Memory B cell (primary cell): ENCODE data around the gene ISOC1.

Source experiments
- ATAC-seq: fragments of 150-1000 bp; cut with Tn5 transposase; 2 replicates; pipeline ENCODE4 v1.10.0; 2021; ENCODE audit warnings: low read depth, mild to moderate bottlenecking, moderate library complexity
- DNase-seq, 2 donors: peaks; one replicate each; pipeline ENCODE4 v3.0.0; 2022; ENCODE audit warnings: low spot score in 2 of 2
- H3K27ac Mint-ChIP-seq: one replicate; pipeline ENCODE4 v1.8.0; 2022; ENCODE audit warnings: mild to moderate bottlenecking, moderate library complexity, mixed read lengths
- H3K27me3 Mint-ChIP-seq: one replicate; pipeline ENCODE4 v1.8.0; 2022; ENCODE audit warnings: mixed read lengths
- H3K36me3 Mint-ChIP-seq: one replicate; pipeline ENCODE4 v1.8.0; 2022; ENCODE audit warnings: mild to moderate bottlenecking, mixed read lengths
- H3K4me1 Mint-ChIP-seq: one replicate; pipeline ENCODE4 v1.8.0; 2022; ENCODE audit warnings: mixed read lengths
- H3K4me3 Mint-ChIP-seq: one replicate; pipeline ENCODE4 v1.8.0; 2022; ENCODE audit warnings: mild to moderate bottlenecking, moderate library complexity, mixed read lengths
- H3K9me3 Mint-ChIP-seq: one replicate; pipeline ENCODE4 v1.8.0; 2022; ENCODE audit warnings: mixed read lengths

The ISOC1 gene

DNA sequence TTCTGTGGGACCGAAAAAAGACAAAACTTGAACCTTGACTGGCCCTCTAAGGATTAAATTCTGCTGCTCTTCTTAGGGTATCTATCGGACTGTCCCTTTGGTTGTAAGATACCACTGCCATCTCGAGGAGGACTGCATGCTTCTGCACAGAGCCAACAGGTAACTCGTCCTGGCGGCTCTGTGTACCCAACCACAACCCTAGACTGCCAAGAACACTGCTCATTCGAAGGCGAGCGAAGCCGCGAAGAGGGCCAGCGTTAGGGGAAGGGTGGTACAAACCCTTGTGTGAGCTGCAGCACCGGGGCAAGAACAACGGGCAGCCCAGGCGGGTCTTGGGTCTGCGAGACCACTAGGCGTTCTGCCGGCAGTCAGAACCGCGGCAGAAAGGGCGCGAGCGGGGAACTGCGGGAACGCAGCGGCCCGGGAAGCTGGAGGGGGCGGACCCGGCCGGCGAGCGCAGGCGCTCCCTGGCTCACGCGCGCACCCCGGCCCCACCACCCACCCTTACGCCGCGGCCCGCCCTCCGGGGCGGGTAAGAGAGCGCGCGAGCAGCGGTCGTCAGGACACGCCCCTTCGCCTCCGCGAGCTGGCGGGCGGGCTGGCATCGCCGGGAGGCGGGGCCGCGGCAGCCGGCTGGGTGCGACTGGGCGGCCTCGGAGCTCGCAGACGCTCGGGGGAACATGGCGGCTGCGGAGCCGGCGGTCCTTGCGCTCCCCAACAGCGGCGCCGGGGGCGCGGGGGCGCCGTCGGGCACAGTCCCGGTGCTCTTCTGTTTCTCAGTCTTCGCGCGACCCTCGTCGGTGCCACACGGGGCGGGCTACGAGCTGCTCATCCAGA lies at the start of gene ISOC1:
TSS of gene ISOC1 (plus strand) at position 663 of the 837 bp plus-strand sequence. CDS start at position 681, 18 bp downstream.
- Mint-ChIP-seq H3K9me3 (no peaks in the 10 kb centered on the region), H3K4me3 (peak within 1 kb of the TSS; percentile 89), H3K4me1 (peaks cover 17% of the 10 kb centered on the region), H3K36me3 (no peaks in the 10 kb centered on the region), H3K27me3 (peaks cover 2% of the 10 kb centered on the region), H3K27ac (peak within 1 kb of the TSS; percentile 64)
- ATAC-seq (peak; percentile 87), DNase-seq (peak; percentile 86 to 89)

- ATAC-seq = no peak
These were observed 48.4 kb upstream of the ISOC1 start for GRCh38 chr5:129046151-129046550.

GRCh38 chr5:129048509-129048908 lies 46.0 kb upstream of the ISOC1 start:
- H3K36me3 Mint-ChIP-seq = no peaks in the 10 kb centered on the region
- no peak overlapping the region for H3K4me3 Mint-ChIP-seq
- DNase-seq (no peak), ATAC-seq (no peak)
- H3K9me3 Mint-ChIP-seq = peaks cover 7% of the 10 kb centered on the region
- H3K27me3 Mint-ChIP-seq = peaks cover 2% of the 10 kb centered on the region
- no peaks in the 10 kb centered on the region for H3K4me1 Mint-ChIP-seq
- no peak overlapping the region for H3K27ac Mint-ChIP-seq

More at GRCh38 chr5:129046151-129046550, 48.4 kb upstream of the ISOC1 start:
- no peaks in the 10 kb centered on the region for H3K36me3 Mint-ChIP-seq
- H3K27ac Mint-ChIP-seq = no peak overlapping the region
- H3K27me3 Mint-ChIP-seq = peaks cover under 1% of the 10 kb centered on the region
- no peak overlapping the region for H3K4me3 Mint-ChIP-seq
- DNase-seq = no peak
- H3K9me3 Mint-ChIP-seq = peaks cover 9% of the 10 kb centered on the region
- H3K4me1 Mint-ChIP-seq = no peaks in the 10 kb centered on the region

DNA sequence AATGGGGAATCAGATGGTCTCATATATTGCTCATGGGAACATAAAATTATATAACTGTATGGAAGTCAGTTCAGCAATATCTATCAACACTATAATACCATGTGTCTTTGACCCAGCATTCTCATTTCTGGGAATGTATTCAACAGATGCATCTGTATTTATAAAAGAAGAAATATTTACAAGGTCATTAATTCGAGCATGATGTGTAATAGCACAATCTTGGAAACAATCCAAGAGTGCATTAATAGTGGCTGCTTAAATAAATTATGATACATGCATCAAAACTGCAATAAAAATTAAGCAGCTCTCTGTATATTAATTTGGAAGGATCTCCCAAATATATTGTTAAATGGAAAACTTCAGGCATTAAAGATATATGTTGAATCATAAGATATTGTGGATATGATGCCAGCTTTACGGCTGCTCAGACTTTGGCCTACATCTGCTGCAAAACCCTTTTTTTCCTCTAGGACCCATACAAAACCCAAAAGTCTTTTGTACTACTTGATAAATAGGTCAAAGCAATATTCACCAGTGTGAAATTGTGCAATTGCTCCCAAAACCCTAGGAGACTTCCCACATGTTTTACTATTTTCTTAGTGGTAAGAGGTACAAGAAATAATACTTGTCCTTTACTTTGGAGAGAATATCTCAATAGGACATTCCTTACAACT lies 45.3 kb upstream of the ISOC1 start:
- Mint-ChIP-seq H3K9me3 (peaks cover 6% of the 10 kb centered on the region), H3K27ac (no peak overlapping the region), H3K36me3 (no peaks in the 10 kb centered on the region), H3K4me1 (no peaks in the 10 kb centered on the region), H3K4me3 (no peak overlapping the region), H3K27me3 (peaks cover 2% of the 10 kb centered on the region)
- DNase-seq (no peak), ATAC-seq (no peak)

- H3K27me3 Mint-ChIP-seq = peaks cover 2% of the 10 kb centered on the region
- H3K36me3 Mint-ChIP-seq = no peaks in the 10 kb centered on the region
- no peaks in the 10 kb centered on the region for H3K4me1 Mint-ChIP-seq
- H3K9me3 Mint-ChIP-seq = no peaks in the 10 kb centered on the region
- no peak overlapping the region for H3K27ac Mint-ChIP-seq
- no peak for DNase-seq
- ATAC-seq = no peak
- H3K4me3 Mint-ChIP-seq = no peak overlapping the region
These were observed 43.3 kb upstream of the ISOC1 start for GRCh38 chr5:129051283-129051682.

GRCh38 chr5:129053438-129053837 lies 41.1 kb upstream of the ISOC1 start:
- no peak overlapping the region for H3K27ac Mint-ChIP-seq
- DNase-seq = no peak
- H3K27me3 Mint-ChIP-seq = peaks cover 2% of the 10 kb centered on the region
- no peaks in the 10 kb centered on the region for H3K4me1 Mint-ChIP-seq
- peaks cover 6% of the 10 kb centered on the region for H3K9me3 Mint-ChIP-seq
- no peaks in the 10 kb centered on the region for H3K36me3 Mint-ChIP-seq
- no peak overlapping the region for H3K4me3 Mint-ChIP-seq
- ATAC-seq = no peak

- H3K9me3 Mint-ChIP-seq = peaks cover 6% of the 10 kb centered on the region
- H3K27me3 Mint-ChIP-seq = peaks cover 1% of the 10 kb centered on the region
- DNase-seq (no peak), ATAC-seq (no peak)
- no peaks in the 10 kb centered on the region for H3K4me1 Mint-ChIP-seq
- no peak overlapping the region for H3K27ac Mint-ChIP-seq
- no peaks in the 10 kb centered on the region for H3K36me3 Mint-ChIP-seq
- no peak overlapping the region for H3K4me3 Mint-ChIP-seq
These were observed 37.2 kb upstream of the ISOC1 start for GRCh38 chr5:129057329-129057728.

- Mint-ChIP-seq H3K4me3 (no peak overlapping the region), H3K4me1 (no peaks in the 10 kb centered on the region), H3K27ac (no peak overlapping the region), H3K27me3 (peaks cover 1% of the 10 kb centered on the region), H3K36me3 (no peaks in the 10 kb centered on the region), H3K9me3 (peaks cover 5% of the 10 kb centered on the region)
- ATAC-seq = no peak
- DNase-seq = no peak
These were observed 32.7 kb upstream of the ISOC1 start for GRCh38 chr5:129061849-129062248.

DNA sequence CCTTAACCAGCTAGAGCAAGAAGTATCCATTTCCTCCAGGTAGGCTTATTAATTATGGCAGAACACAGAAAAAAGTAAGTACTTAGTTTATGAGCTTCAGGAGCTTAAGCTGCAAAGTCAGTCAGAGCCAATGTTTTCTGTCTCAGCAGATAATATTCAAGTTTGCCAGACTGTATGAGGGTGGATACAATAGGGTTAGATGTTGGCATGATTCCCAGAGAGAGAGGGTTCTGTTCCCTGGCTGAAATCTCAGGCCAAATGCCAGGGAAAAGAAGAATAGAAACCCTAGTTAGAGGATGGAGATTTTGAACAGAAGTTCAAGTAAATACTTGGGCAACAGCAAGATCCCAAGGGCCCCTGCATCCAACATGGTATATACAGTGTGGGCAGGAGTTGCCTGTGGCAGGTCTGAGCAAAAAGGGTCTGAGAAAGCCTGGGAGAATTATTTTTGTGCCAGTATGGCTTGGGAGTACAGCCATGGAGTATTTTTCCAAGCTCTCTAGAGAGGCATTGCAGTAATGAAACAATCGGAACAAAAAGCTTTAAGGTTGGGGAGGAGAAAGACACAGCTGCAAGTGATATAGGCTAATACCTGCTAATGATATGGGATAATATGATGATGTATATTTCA lies 31.0 kb upstream of the ISOC1 start:
- Mint-ChIP-seq H3K27me3 (peaks cover 1% of the 10 kb centered on the region), H3K36me3 (no peaks in the 10 kb centered on the region), H3K4me1 (no peaks in the 10 kb centered on the region), H3K27ac (no peak overlapping the region), H3K4me3 (no peak overlapping the region), H3K9me3 (no peaks in the 10 kb centered on the region)
- DNase-seq (no peak), ATAC-seq (no peak)

DNA sequence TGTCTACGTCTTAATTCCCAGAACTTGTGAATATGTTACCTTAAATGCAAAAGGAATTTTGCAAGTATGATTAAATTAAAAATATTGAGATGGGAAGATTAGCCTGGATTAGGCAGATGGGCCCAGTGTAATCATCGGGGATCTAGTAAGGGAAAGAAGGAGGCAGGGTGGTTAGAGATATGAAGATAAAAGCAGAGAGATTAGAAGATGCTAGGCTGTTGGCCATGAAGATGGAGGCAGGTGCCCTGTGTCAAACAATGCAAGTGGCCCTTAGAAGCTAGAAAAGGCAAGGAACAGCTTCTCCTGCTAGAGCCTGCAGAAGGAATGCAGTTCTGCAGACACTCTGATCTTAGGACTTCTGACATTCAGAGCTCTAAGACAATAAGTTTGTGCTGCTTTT lies 28.8 kb upstream of the ISOC1 start:
- no peak overlapping the region for H3K4me3 Mint-ChIP-seq
- H3K9me3 Mint-ChIP-seq = no peaks in the 10 kb centered on the region
- no peaks in the 10 kb centered on the region for H3K4me1 Mint-ChIP-seq
- no peak overlapping the region for H3K27ac Mint-ChIP-seq
- no peaks in the 10 kb centered on the region for H3K36me3 Mint-ChIP-seq
- no peak for DNase-seq
- no peaks in the 10 kb centered on the region for H3K27me3 Mint-ChIP-seq
- no peak for ATAC-seq

GRCh38 chr5:129067745-129068144 lies 26.8 kb upstream of the ISOC1 start:
- Mint-ChIP-seq H3K4me3 (no peak overlapping the region), H3K27ac (no peak overlapping the region), H3K4me1 (no peaks in the 10 kb centered on the region), H3K27me3 (no peaks in the 10 kb centered on the region), H3K36me3 (no peaks in the 10 kb centered on the region), H3K9me3 (no peaks in the 10 kb centered on the region)
- DNase-seq = no peak
- ATAC-seq = no peak

- no peaks in the 10 kb centered on the region for H3K36me3 Mint-ChIP-seq
- H3K27ac Mint-ChIP-seq = no peak overlapping the region
- ATAC-seq (no peak), DNase-seq (no peak)
- no peak overlapping the region for H3K4me3 Mint-ChIP-seq
- H3K4me1 Mint-ChIP-seq = no peaks in the 10 kb centered on the region
- H3K27me3 Mint-ChIP-seq = peaks cover 1% of the 10 kb centered on the region
- H3K9me3 Mint-ChIP-seq = no peaks in the 10 kb centered on the region
These were observed 25.3 kb upstream of the ISOC1 start for GRCh38 chr5:129069292-129069691.

DNA sequence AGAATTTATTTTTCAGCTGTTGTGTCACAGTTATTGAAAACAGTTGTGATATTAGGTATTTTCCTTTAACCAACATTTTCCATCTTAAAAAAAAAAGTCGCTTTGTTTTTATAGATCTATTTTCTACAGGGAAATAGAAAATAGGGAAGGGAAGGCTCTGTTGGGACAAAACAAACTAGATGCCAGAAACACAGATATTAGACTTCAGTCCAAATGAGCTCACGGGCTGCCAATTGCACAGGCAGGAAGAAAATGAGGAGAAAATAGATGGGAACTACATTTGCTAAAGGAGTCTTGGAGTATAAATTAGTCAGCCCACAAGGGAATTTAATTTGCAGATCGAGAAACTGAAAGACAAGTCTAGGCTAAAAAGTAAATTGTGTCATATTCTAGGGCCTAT lies 21.4 kb upstream of the ISOC1 start:
- Mint-ChIP-seq H3K4me3 (no peak overlapping the region), H3K27ac (no peak overlapping the region), H3K9me3 (no peaks in the 10 kb centered on the region), H3K36me3 (no peaks in the 10 kb centered on the region), H3K27me3 (peaks cover 1% of the 10 kb centered on the region), H3K4me1 (no peaks in the 10 kb centered on the region)
- DNase-seq (no peak), ATAC-seq (no peak)

- Mint-ChIP-seq H3K36me3 (no peaks in the 10 kb centered on the region), H3K27ac (no peak overlapping the region), H3K27me3 (peaks cover 1% of the 10 kb centered on the region)
These were observed 19.6 kb upstream of the ISOC1 start for GRCh38 chr5:129074903-129075302.

More at GRCh38 chr5:129074903-129075302, 19.6 kb upstream of the ISOC1 start:
- no peak for ATAC-seq
- no peaks in the 10 kb centered on the region for H3K4me1 Mint-ChIP-seq
- H3K9me3 Mint-ChIP-seq = no peaks in the 10 kb centered on the region
- no peak overlapping the region for H3K4me3 Mint-ChIP-seq
- DNase-seq = no peak
